ENCODE data around the gene TPPP2.
"Not testable (repeated sequence)": the region's sequence is repeated elsewhere in the genome, so short reads cannot be mapped to it uniquely, and the experiment has no call there.

The TPPP2 gene

DNA sequence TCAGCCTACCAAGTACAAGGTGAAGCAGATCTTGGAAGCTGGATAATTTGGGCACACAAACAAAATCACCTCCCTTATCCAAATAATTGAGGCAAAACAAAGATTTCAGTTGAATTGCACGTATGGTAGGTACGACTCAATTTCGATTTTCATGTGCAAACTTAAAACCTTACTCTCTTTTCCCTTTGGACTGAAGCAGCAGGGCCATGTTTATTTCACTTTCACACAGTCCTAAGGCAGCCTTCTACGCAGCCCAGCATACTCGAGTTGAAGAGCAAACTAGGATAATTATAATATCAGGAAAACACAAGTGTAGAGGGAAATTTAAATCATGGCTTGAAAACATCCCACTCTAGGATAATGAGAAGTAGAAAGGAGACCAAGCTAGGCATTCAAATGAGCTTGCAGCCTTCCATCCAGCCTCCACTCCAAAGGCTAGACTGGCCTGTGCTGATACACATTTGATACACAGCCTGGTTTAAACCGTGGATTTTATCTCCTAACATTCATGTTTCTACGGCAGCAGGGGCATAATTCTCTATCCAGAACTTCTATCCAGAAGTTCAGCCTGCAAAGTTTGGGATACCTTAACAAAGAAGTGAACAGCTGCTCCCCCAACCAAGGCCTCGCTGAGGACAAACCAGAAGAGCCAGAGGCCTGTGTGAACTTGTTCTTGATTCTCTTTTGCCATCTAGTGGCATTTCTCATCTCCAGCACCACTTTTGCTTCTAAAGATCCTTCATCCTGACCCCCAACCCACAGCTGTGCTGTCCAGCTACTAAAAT is 9.8 kb downstream of the TPPP2 start:
- DNase-seq: peak; percentile 68 to 87

DNA sequence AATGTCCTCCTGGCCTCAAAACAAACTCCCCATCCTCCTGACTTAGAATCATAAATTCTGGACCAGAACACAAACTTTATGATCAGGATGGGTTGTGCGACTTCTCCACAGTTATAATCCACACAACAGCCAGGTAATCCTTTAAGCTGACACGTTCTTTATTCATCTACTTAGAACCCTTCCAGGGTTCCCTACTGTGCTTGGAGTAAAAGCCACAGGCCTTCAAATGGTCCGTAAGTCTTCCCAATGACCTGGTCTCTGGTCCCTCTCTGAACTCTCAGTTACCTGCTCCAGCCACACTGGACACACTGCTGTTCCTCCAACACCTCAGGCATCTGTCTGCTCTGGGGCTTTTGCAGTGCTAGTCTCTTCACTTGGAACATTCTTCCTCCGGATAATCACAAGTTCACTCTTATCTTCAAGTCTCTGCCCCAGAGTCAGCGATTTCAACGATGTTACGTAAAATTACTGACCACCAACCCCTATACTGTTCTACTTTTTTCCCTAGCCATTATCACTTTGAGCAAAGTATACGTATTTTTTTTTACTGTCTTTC is 10.4 kb downstream of the TPPP2 start:
- DNase-seq: no peak

DNA sequence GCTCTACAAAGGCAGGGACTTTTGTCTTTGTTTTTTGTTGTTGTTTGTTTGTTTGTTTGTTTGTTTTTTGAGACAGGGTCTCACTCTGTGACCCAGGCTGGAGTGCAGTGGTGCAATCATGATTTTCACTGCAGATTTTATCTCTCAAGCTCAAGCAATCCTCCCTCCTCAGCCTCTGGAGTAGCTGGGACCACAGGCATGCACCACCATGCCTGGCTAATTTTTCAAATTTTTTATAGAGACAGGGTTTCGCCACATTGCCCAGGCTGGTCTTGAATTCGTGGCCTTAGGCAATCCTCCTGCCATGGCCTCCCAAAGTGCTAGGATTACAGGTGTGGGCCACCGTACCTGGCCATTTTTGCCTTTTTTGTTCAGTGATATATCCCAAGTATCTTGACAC is 10.9 kb downstream of the TPPP2 start:
- DNase-seq: not testable (repeated sequence)

DNA sequence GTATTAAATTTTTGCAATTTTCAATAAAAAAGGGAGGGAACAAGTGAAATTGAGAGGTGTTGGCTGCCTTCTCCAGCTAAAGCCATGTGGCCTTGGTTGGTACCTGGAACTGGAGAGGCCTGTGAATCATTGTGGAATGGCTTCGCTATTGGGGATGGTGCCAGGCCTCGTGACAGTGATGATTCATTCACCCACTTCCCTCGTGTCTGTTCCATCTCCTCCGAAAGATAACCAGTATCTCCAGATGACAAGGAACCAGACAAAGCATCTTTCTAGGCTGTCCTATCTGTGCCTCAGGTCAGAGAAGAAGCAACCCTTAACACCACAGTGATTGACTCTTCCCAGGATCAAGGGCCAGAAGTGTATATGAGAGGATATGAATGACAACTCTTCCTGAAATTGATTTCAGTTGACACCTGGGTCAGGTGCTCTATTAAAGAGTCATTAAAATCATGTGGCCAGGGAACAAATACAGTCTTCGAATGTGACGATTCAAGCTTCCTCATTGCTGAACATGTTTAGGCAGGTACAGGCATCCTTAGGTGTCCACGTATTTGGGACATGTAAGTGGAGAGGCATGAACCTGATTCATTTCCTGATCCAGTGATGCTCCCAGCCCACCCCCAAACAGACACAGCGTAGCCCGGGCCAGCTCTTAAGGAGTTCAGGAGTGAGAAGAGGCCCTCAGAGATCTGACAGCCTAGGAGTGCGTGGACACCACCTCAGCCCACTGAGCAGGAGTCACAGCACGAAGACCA is 11.8 kb downstream of the TPPP2 start, which contains the start of gene RNASE7:
Gene RNASE7, plus strand, starts transcription at position 687 of the 758 bp plus-strand sequence. CDS start 631 bp downstream, outside the sequence.
- DNase-seq: no peak

DNA sequence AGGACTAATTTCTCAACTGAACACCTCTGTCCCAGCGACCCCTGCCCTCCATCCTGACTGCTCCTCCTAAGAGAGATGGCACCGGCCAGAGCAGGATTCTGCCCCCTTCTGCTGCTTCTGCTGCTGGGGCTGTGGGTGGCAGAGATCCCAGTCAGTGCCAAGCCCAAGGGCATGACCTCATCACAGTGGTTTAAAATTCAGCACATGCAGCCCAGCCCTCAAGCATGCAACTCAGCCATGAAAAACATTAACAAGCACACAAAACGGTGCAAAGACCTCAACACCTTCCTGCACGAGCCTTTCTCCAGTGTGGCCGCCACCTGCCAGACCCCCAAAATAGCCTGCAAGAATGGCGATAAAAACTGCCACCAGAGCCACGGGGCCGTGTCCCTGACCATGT is 12.9 kb downstream of the TPPP2 start:
- DNase-seq: no peak

DNA sequence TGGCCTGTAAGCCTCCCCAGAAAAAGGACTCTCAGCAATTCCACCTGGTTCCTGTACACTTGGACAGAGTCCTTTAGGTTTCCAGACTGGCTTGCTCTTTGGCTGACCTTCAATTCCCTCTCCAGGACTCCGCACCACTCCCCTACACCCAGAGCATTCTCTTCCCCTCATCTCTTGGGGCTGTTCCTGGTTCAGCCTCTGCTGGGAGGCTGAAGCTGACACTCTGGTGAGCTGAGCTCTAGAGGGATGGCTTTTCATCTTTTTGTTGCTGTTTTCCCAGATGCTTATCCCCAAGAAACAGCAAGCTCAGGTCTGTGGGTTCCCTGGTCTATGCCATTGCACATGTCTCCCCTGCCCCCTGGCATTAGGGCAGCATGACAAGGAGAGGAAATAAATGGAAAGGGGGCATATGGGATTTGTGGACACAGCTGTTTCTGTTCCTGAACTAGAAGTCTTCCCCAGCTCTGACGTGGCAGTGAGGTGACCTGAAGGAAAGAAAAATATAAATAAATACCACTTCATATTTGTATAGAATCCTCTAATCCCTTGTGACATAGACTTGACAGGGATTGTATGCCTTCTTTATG is 13.5 kb downstream of the TPPP2 start:
- DNase-seq: peak; percentile 18 to 52

DNA sequence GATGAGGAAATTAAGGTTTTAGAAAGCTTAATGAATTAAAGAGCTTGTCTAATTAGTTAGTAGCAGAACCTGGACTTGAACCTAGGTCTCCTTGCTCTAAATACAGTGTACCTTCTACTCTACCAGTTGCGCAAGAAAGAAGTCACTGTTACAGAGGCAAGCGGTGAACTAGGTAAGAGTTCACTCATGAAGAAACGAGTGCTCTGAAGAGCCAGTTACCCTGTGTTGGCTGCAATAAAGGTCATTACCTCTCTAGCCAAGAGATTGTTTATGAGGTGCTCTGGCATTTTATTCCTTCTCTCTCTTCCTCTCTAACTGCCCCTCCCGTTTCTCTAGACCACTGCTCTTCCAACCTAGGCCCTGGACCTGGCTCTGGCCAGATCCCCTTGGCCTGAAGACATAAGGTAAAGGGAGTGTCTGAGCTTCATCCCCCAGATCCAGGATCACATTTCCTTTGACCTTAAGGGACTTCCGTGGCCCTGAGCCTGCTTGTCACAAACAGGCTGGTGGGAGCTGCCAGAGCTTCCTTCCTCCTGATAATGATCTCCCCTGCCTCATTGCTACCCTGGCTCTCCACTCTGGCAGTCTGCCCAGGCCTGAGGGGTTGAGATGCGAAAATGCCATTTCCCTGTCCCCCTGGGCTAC is 14.1 kb downstream of the TPPP2 start:
- DNase-seq: peak; percentile 45 to 53

DNA sequence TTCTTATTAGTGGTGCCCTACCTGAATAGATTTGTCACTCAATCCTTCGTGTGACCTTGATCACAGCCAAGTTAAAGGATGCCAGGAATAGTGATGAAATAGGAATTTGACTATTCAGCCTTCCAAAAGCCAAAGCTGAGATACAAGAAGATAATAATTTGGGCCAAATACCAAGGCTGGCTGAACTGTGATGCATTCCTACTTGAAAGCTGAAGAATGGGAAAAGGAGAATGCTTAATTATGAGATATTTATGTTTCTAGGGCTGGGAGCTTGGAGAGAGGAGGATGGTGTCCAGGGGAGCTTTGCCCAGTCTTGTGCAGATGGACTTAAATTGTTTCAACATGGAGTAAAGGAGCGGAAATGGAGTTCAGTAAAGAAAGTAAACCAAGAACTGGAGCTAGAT is 17.4 kb downstream of the TPPP2 start:
- DNase-seq: no peak

DNA sequence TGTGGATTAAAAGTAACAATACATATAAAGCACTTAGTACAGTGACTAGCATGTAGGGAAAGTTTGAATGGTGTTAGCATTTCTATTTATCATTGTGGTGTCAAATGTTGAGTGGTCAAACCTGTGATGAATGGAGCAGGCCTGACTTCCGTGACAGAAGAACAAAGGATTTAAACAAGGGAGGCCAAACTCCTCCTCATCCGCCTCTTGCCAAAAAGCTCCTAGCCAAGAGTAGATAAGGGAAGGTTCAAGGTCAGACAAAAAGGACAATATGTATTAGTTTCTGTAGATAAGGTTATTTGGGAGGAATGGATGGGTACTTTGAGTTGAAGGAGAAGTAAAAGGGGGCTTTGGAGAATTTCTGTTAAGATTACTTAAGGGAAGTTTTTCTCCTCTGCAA is 18.6 kb downstream of the TPPP2 start:
- no peak for DNase-seq

DNA sequence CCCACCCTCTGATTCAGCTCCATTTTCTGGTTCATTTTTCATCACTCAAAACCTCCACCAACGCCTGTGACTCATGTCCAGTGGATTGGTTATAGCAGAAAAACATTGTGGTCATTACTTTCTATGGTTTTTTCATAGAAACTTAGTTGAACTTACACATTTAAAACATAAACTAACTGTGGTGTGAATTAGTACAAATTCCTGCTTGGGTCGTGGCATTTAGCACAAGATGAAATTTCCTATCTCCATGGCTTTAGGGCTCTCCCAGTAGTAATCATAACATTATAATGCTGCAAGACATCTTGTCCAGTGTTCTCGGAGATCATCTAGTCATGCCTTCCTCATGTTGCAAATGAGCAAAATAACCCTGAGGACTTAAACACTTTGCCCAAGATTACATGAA is 19.3 kb downstream of the TPPP2 start:
- no peak for DNase-seq

DNA sequence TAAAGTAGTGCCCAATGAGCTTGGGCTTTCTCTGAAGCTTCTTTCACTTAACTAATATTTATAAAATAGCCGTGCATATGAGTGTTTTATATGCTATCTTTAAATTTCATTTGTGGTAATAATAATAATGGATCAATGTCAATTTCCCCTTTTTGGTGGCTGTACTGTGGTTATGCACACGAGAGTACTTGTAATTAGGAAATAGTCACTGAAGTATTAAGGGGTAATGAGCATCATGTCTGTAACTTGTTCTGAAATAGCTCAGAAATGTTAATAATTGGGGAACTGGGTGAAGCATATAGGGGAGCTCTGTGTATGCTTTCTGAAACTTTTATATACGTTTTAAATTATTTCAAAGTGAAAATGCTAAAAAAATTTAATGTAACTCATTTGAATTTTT is 20.6 kb downstream of the TPPP2 start:
- no peak for DNase-seq

DNA sequence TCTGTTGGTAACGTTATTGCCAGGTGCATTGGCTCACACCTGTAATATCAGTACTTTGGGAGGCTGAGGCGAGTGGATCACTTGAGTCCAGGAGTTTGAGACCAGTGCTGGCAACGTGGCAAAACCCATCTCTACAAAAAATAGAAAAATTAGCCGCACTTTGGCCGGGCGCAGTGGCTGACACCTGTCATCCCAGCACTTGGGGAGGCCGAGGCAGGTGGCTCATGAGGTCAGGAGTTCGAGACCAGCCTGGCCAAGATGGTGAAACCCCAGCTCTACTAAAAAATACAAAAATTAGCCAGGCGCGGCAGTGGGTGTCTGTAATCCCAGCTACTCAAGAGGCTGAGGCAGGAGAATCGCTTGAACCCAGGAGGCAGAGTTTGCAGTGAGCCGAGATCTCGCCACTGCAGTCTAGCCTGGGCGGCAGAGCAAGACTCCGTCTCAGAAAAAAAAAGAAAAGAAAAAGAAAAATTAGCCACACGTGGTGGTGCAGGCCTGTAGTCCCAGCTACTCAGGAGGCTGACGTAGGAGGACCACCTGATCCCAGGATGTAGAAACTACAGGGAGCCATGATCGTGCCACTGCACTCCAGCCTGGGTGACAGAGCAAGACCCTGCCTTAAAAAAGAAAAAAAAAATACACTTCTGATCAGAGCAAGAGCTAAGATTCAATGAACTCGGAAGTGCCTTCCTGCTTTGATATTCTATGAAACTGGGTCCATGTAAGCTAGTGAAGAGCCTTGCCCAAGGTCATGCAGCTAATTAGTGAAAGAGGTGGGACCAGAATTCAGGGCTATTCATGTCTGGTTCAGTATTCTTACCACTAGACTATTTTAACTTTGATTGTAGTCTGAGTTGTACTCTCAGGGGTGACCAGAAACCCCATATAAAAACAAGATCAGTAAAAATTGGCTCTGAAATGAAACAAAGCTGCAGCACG is 23.4 kb downstream of the TPPP2 start:
- DNase-seq: no peak

DNA sequence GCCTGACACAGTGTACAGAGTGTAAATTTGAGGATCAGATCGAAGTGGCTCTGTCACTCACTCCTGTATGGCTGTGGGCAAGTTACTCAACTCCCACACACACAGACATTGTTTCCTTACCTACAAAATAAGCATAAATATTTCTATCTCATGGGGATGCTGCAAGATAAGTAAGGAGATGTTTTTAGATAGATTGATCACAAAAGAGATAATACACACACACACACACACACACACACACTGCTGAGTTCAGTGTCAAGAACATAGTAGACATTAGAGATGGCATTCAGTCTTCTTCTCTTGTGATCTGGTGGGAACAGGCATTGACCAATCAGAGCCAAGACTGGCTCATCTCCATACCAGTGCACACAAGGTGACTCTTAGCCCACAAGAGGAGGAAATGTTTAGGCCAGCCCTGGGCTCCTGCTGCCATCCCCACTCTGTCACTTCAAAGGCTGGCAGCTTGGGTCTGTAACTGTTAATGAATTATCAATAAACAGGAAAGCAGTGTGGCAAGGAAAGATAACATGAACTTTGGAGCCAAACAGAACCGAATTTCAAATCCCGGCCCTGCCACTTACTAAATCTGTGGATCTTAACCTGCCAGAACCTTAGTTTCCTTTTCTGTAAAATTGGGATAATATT is 24.2 kb downstream of the TPPP2 start:
- no peak for DNase-seq

DNA sequence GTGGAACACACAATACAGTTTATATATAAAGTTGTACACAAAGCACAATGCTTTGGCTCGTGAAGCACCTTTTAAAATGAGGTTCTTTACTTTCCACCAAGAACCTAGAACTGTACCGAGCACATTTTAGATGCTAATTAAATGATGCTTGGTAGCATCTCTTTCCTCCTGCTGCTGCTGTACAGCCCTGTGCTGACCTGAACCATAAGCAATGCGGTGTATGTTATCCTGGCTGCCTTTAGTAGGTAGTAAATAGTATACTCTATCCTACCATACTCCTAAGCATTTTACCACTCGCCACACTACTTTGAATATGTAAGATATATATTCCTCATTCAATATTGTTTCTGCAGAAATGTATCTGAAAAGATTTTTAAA is 24.7 kb downstream of the TPPP2 start:
- DNase-seq: no peak

DNA sequence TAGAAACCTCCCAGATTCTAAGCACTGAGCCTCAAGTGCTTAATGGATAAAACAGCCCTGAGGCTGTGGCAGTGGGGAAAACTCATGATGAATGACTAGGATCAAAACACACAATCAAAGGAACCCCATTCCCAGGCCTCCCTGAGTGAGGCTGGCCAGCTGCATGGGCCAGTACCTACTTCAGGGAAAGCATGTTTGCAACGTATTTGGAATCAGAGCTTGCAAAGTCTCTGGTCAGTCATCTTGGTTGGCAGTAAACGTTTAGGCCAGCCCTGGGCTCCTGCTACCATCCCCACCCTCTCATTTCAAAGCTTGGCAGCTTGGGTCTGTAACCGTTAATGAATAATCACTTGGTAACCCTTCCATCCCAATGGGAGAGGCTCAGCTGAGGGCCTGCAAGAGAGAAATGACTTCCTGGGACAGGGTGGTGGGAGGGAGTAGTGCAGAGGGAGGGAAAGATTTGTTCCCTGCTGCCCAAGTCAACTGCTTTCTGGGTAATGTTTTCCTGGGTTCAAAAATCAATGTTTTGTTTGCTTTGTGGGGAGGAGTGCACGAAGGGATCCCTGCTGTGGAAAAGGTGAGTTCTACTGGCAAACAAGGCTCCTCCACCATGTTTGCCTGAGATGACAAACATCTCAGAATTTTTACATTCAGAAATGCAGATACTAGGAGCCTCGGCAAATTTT is 25.6 kb downstream of the TPPP2 start:
- DNase-seq: no peak

DNA sequence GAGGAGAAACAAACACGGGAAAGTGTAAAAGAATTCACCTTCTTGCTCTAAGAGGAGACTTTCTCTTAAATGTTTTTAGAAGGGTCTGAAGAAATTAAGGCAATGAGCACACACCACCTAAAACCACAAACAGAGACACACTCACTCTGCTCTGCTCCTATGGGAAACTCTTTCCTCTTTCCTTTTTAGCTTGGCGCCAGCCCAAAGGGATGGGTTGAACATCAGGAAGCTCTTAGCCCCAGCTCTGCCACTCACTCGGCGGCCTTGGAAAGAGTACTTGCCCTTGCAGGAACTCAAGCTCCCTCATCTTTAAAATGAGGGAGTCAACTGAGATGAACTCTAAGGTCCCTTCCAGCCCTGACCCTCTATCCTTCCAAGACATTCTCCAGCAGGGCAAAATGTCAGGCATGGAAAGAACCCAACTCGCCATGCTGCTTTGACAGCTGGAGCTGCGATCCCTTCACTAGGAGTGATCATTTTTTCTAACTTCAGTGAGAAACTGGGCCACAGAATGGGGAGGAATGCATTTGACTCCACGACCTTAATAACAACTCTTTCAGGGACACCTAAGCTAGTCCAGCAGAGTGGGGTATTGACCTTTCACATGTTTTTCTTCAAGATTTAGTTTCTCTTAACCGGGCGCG is 26.6 kb downstream of the TPPP2 start:
- no peak for DNase-seq

DNA sequence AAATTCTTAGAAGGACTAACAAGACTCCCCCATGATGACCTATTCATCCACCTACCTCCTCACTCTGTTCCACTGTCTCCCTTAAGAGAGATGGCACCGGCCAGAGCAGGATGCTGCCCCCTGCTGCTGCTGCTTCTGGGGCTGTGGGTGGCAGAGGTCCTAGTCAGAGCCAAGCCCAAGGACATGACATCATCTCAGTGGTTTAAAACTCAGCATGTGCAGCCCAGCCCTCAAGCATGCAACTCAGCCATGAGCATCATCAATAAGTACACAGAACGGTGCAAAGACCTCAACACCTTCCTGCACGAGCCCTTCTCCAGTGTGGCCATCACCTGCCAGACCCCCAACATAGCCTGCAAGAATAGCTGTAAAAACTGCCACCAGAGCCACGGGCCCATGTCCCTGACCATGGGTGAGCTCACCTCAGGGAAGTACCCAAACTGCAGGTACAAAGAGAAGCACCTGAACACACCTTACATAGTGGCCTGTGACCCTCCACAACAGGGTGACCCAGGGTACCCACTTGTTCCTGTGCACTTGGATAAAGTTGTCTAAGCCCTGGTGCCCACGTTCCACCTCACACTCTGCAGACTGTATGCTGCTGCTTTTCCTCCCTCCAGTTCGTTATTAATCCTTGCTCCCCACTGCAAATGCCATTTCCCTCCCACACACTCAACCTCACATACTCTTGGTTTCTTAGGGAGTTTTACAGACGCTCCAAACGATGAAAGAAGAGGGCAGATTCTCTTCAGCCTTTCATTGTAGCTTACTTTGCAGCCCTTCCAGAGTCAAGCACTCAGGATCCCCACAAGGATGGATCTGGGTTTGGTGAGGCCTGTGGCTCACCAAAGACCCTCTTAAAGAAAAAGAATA is 28.0 kb downstream of the TPPP2 start, which contains the start of gene RNASE8:
Gene RNASE8, plus strand, starts transcription at position 20 of the 873 bp plus-strand sequence. Its CDS starts 71 bp downstream, at position 91.
- DNase-seq: peak in 1 of 2 experiments; percentile 50

DNA sequence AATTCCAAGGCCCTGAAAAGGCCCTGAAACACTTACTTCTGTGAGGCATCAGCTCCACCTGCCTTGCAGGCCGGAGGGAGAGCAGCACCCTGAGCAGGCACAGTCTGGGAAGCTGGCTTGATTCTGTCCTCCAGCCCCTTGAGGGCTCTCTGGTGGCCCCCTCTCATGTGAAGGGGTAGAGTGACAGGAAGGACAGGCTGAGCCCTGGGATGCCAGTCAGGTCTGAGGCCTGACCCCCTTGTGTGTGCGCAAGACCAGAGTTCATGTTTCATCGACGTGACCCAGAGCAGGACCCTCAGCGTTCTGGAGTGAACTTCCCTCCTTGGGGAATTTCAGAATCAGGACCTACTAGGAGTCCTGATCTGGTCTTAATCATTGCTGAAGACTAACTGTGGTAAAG is 28.9 kb downstream of the TPPP2 start:
- DNase-seq: no peak

Data from SHP77 (cell line).